Esophagus muscularis mucosa (tissue), 4 donors: Measurements from ENCODE around the gene LHFPL2.

Experiments
- EP300 ChIP-seq: sonication (generic); formaldehyde crosslinking; IDR thresholded peaks from one replicate; pipeline ENCODE4 v1.6.1; 2017; ENCODE audit warnings: antibody characterized with exemption
- POLR2AphosphoS5 ChIP-seq, 2 donors: sonication (generic); formaldehyde crosslinking; IDR thresholded peaks; one replicate each; pipeline ENCODE4 v1.6.1; 2017; ENCODE audit warnings: antibody characterized with exemption in 2 of 2
- TF ChIP-seq, protein P1 (sequence below), 3 experiments: fragments of 200-600 bp in 2 of 3; fragments of 450-650 bp in 1 of 3; sonication (generic) in 2 of 3; IDR thresholded peaks; one replicate each; pipeline ENCODE4 v1.5.1; 2017 to 2019; ENCODE audit warnings: antibody characterized with exemption in 3 of 3, mild to moderate bottlenecking in 2 of 3, moderate library complexity in 1 of 3

DNA sequence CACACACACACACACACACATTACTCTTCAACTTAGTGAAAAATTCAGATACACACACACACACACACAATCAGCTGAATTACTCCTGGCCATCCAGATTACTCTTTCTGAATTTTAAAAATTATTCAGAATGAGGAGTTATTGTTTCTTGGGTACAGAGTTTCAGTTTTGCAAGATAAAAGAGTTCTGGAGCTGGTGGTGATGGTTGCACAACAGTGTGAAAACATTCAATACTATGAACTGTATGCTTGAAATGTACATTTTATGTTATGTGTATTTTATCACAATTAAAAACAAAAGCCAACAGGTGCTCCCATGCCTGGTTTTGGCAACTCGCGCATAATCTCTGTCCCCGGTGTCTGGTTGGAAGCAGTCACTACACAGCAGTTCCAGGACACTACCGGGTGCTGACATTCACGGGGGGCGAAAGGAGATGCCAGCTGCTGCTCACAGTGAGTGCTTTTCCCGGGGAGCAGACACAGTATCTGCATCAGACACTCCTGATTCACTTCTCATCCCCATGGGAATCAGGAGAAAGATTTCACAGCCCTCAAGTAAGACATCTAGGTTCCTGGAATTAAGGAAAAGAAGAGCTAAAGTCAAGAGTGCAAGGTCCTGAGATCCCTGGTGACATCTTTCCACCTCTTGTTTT, 55.7 kb downstream of the LHFPL2 start:
- no peak for TF ChIP-seq POLR2AphosphoS5 (IDR thresholded peaks at IDR 0.05)
- TF ChIP-seq, protein P1, sequence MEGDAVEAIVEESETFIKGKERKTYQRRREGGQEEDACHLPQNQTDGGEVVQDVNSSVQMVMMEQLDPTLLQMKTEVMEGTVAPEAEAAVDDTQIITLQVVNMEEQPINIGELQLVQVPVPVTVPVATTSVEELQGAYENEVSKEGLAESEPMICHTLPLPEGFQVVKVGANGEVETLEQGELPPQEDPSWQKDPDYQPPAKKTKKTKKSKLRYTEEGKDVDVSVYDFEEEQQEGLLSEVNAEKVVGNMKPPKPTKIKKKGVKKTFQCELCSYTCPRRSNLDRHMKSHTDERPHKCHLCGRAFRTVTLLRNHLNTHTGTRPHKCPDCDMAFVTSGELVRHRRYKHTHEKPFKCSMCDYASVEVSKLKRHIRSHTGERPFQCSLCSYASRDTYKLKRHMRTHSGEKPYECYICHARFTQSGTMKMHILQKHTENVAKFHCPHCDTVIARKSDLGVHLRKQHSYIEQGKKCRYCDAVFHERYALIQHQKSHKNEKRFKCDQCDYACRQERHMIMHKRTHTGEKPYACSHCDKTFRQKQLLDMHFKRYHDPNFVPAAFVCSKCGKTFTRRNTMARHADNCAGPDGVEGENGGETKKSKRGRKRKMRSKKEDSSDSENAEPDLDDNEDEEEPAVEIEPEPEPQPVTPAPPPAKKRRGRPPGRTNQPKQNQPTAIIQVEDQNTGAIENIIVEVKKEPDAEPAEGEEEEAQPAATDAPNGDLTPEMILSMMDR (IDR thresholded peaks at IDR 0.05) = no peak
- no peak for TF ChIP-seq EP300
